Panc1 (cell line): Measurements from ENCODE around the gene CXCR5.

Experiments used
- POLR2AphosphoS5 ChIP-seq: IDR thresholded peaks from 2 replicates; pipeline ENCODE4 v1.6.1; 2012; ENCODE audit warnings: mild to moderate bottlenecking, low read depth, low read length, moderate library complexity
- TF ChIP-seq, protein P1 (sequence below): fragments of 450-650 bp; IDR thresholded peaks from 2 replicates; pipeline ENCODE4 v1.5.1; 2017; ENCODE audit warnings: mild to moderate bottlenecking

DNA sequence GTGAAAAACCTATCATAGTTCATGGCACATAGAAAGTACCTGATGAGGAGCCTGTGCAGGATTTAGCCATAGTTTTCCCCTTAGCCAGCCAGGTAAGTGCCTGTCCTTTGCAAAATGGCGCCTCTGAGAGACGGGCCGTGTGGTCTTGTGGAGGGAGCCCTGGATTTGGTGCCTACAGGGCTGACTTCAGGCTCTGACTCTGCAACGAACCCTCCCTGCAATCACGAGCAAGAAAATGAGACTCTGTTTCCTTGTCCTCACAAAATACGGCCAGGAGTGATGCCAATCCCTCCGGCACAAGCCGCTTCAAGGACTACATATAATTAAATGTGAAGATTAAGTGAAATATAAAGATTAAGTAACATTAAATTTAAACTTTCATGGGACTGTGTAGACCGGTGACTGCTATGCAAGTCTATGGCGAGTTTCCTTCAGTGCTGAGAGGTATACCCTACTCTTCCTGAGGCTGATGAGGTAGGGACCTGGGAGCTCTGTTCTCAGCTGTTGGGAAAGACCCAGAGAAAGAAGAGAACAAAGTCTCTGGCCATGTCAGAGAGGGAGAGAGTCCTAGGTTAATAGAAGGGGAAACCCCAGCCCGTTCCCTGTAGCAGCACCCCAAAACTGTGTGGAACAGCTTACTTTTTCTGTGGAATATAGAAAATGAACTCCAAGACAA lies 6.1 kb upstream of the CXCR5 start:
- TF ChIP-seq POLR2AphosphoS5: no peak
- TF ChIP-seq, protein P1, sequence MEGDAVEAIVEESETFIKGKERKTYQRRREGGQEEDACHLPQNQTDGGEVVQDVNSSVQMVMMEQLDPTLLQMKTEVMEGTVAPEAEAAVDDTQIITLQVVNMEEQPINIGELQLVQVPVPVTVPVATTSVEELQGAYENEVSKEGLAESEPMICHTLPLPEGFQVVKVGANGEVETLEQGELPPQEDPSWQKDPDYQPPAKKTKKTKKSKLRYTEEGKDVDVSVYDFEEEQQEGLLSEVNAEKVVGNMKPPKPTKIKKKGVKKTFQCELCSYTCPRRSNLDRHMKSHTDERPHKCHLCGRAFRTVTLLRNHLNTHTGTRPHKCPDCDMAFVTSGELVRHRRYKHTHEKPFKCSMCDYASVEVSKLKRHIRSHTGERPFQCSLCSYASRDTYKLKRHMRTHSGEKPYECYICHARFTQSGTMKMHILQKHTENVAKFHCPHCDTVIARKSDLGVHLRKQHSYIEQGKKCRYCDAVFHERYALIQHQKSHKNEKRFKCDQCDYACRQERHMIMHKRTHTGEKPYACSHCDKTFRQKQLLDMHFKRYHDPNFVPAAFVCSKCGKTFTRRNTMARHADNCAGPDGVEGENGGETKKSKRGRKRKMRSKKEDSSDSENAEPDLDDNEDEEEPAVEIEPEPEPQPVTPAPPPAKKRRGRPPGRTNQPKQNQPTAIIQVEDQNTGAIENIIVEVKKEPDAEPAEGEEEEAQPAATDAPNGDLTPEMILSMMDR: no peak
